ENCODE measurements around the gene ABHD15. TPM values are rescaled to one million over a fixed set of nuclear protein-coding genes. Genes with fewer than 3 reads are reported as not detected.

Gene ABHD15
- total RNA-seq, 1 experiment from 2014 or later = 8.2 TPM

DNA sequence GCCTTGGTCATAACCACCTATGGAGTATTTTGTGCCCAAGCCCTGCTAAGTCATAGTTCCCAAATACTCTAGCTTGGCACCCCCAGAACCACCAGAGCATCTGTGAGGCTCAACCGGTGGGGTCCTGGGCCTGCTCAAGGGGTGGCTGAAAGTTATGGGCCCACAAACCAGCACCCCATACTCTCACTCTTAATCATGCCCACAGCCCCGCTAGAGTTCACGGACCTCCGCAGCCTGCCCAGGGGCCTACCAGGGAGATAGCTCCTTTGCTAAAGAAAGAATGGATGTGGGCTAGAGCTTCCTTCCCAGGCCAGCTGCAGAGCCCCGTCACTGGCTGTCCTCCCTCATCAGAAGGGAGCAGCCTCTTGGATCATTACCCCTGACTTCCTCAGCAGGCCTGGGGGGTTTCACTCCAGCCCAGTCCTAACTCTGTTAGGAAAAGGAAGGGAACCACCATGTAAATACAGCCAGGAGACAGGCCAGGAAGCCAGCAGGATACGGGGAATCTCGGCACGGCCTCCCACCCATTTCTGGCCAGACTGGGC is 21.3 kb upstream of the ABHD15 start:
- Histone ChIP-seq H3K4me3 (replicated peaks in 1 of 2; ENCODE audit: low read depth in 1 of 2, low read length in 2 of 2) (peak overlapping the region; percentile 86 to 96), H3K36me3 (ENCODE audit: control insufficient read depth in 1 of 2, insufficient read depth in 2 of 2, low read length in 2 of 2) (no peaks in the 10 kb centered on the region), H3K9me3 (ENCODE audit: control insufficient read depth in 1 of 2, insufficient read depth in 1 of 2, low read depth in 1 of 2, low read length in 2 of 2) (no peaks in the 10 kb centered on the region), H3K27ac (ENCODE audit: low read depth, low read length) (peak overlapping the region; percentile 94), H4K20me1 (ENCODE audit: insufficient read depth) (no peaks in the 10 kb centered on the region), H3K9me2 (ENCODE audit: insufficient read depth) (no peaks in the 10 kb centered on the region), H2AFZ (ENCODE audit: low read depth, low read length, poor library complexity, severe bottlenecking) (no peak overlapping the region), H3K9ac (ENCODE audit: low read length) (peak overlapping the region; percentile 83), H3K4me2 (ENCODE audit: low read length) (peak overlapping the region; percentile 93), H3K27me3 (ENCODE audit: insufficient read depth, low read length) (no peaks in the 10 kb centered on the region), H3K4me1 (ENCODE audit: control insufficient read depth in 1 of 2, insufficient read depth in 2 of 2, low read length in 2 of 2) (peaks cover 33 to 73% of the 10 kb centered on the region in 2 experiments), H3K79me2 (ENCODE audit: insufficient read depth, low read length) (peaks cover 60% of the 10 kb centered on the region)
- intact Hi-C loops (cut with micrococcal nuclease) = no loop called here
- DNase-seq (ENCODE audit: low read depth, low spot score) (no peak), ATAC-seq (no peak)
- ChIA-PET RAD21 (ENCODE audit: low non-redundant PET in 1 of 2, low total read pairs in 2 of 2, uncharacterized antibody in 2 of 2, unreplicated experiment in 2 of 2) (no interaction called here), CTCF (no interaction called here), POLR2A (interaction anchor here (0.6 kb wide), 1 partner anchor 412 kb away, joined by 3 read pairs; no protein-coding TSS in a partner anchor)
- BruUV-seq (replicated peaks) = no TSS peak
- no peak for TF ChIP-seq ELF1 (IDR thresholded peaks at IDR 0.05; ENCODE audit: borderline replicate concordance, low read depth)
- no peak for TF ChIP-seq EZH2 (IDR thresholded peaks at IDR 0.05)

DNA sequence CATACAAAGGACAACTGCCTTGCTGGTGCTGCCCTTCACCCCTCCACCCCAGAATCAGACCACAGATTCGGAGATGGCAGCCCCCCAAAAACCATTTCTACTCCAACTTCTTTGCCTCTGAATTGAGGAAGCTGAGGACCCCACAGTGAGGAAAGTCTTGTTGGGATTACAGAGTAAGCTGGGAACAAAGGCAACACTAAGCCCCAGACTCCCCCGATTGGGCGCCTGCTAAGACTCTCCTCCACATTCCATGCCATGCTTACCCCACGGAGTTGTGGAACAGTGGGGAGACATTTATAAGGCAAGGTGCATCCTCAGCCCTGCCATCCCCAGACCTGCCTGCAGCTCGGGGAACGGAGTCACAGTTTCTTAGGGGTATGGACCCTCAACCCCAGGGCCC is 20.8 kb upstream of the ABHD15 start:
- H3K27me3 ChIP-seq (ENCODE audit: insufficient read depth, low read length) = no peaks in the 10 kb centered on the region
- ATAC-seq (no peak), DNase-seq (ENCODE audit: low read depth, low spot score) (no peak)
- peaks cover 29 to 69% of the 10 kb centered on the region in 2 experiments for H3K4me1 ChIP-seq (ENCODE audit: control insufficient read depth in 1 of 2, insufficient read depth in 2 of 2, low read length in 2 of 2)
- H4K20me1 ChIP-seq (ENCODE audit: insufficient read depth) = no peaks in the 10 kb centered on the region
- H3K9me3 ChIP-seq (ENCODE audit: control insufficient read depth in 1 of 2, insufficient read depth in 1 of 2, low read depth in 1 of 2, low read length in 2 of 2) = no peaks in the 10 kb centered on the region
- ChIA-PET POLR2A (no interaction called here), RAD21 (ENCODE audit: low non-redundant PET in 1 of 2, low total read pairs in 2 of 2, uncharacterized antibody in 2 of 2, unreplicated experiment in 2 of 2) (no interaction called here), CTCF (no interaction called here)
- no peak overlapping the region for H2AFZ ChIP-seq (ENCODE audit: low read depth, low read length, poor library complexity, severe bottlenecking)
- intact Hi-C loops (cut with micrococcal nuclease) = no loop called here
- H3K4me3 ChIP-seq (replicated peaks in 1 of 2; ENCODE audit: low read depth in 1 of 2, low read length in 2 of 2) = peak overlapping the region; percentile 86 to 96
- no peak for TF ChIP-seq ZFX (IDR thresholded peaks at IDR 0.05)
- no peak for TF ChIP-seq POLR2AphosphoS5 (IDR thresholded peaks at IDR 0.05; ENCODE audit: low read depth, low read length)
- TF ChIP-seq ZNF274 (IDR thresholded peaks at IDR 0.05; ENCODE audit: low read depth, low read length) = no peak
- TF ChIP-seq SRF (IDR thresholded peaks at IDR 0.05; ENCODE audit: low read depth) = no peak
- no peak for TF ChIP-seq CBX3 (IDR thresholded peaks at IDR 0.05; ENCODE audit: low read depth)
- TF ChIP-seq RAD21 (IDR thresholded peaks at IDR 0.05; ENCODE audit: low read depth) = no peak
- TF ChIP-seq ATF3 (IDR thresholded peaks at IDR 0.05) = no peak
- no peak for TF ChIP-seq REST (IDR thresholded peaks at IDR 0.05; ENCODE audit: low read depth)
- no peak for TF ChIP-seq JUND (IDR thresholded peaks at IDR 0.05)
- no peak for TF ChIP-seq YY1 (IDR thresholded peaks at IDR 0.05; ENCODE audit: extremely low read depth, insufficient replicate concordance, low read depth, low read length)
- no peak for TF ChIP-seq SIN3A (IDR thresholded peaks at IDR 0.05; ENCODE audit: low read depth)
- no peak for TF ChIP-seq EZH2phosphoT487 (IDR thresholded peaks at IDR 0.05; ENCODE audit: borderline replicate concordance)
- no peak for TF ChIP-seq EZH2 (IDR thresholded peaks at IDR 0.05)
- no peak for TF ChIP-seq EGR1 (IDR thresholded peaks at IDR 0.05; ENCODE audit: low read depth)
- BruUV-seq (replicated peaks) = no TSS peak
- H3K9ac ChIP-seq (ENCODE audit: low read length) = peak overlapping the region; percentile 83; the same call in 1 of the 2 replicates
- no peak overlapping the region for H3K27ac ChIP-seq (ENCODE audit: low read depth, low read length)
- peaks cover 62% of the 10 kb centered on the region for H3K79me2 ChIP-seq (ENCODE audit: insufficient read depth, low read length)
- H3K4me2 ChIP-seq (ENCODE audit: low read length) = peak overlapping the region; percentile 93
- H3K36me3 ChIP-seq (ENCODE audit: control insufficient read depth in 1 of 2, insufficient read depth in 2 of 2, low read length in 2 of 2) = no peaks in the 10 kb centered on the region
- no peaks in the 10 kb centered on the region for H3K9me2 ChIP-seq (ENCODE audit: insufficient read depth)

Data from HCT116 (cell line).